Skeletal muscle satellite cell (primary cell): ENCODE measurements around the gene FBLN2. TPM values are rescaled to one million over a fixed set of nuclear protein-coding genes. Genes with fewer than 3 reads are reported as not detected.
"Not testable (repeated sequence)": the region's sequence is repeated elsewhere in the genome, so short reads cannot be mapped to it uniquely, and the experiment has no call there.

Experiments
- H3K27me3 ChIP-seq: 2 replicates; pipeline ENCODE4 v1.7.0; 2013; ENCODE audit warnings: low read length; ENCODE audit not compliant: control insufficient read depth, insufficient read depth
- H3K36me3 ChIP-seq: 2 replicates; pipeline ENCODE4 v1.7.0; 2013; ENCODE audit warnings: mild to moderate bottlenecking, control low read depth, low read length; ENCODE audit not compliant: insufficient read depth
- H3K4me1 ChIP-seq: 2 replicates; pipeline ENCODE4 v1.7.0; 2013; ENCODE audit warnings: low read length; ENCODE audit not compliant: control insufficient read depth, insufficient read depth
- H3K4me2 ChIP-seq: 2 replicates; pipeline ENCODE4 v1.7.0; 2013; ENCODE audit warnings: mild to moderate bottlenecking, low read length
- H3K4me3 ChIP-seq: 2 replicates; pipeline ENCODE4 v1.7.0; 2013; ENCODE audit warnings: low read length
- H3K9ac ChIP-seq: 2 replicates; pipeline ENCODE4 v1.7.0; 2013; ENCODE audit warnings: mild to moderate bottlenecking, low read depth, low read length, moderate library complexity
- H3K9me3 ChIP-seq: replicated peaks from 2 replicates; pipeline ENCODE4 v1.7.0; 2013; ENCODE audit warnings: mild to moderate bottlenecking, control low read depth, low read length
- total RNA-seq: library from RNA; depleted of rRNA; stranded (reverse); fragments of >200 nt; gene quantifications from 2 replicates; pipeline ENCODE4 v1.2.3, GENCODE V29; 2012; rRNA removed

FBLN2 gene
- total RNA-seq: 146 and 193 TPM in 2 replicates

DNA sequence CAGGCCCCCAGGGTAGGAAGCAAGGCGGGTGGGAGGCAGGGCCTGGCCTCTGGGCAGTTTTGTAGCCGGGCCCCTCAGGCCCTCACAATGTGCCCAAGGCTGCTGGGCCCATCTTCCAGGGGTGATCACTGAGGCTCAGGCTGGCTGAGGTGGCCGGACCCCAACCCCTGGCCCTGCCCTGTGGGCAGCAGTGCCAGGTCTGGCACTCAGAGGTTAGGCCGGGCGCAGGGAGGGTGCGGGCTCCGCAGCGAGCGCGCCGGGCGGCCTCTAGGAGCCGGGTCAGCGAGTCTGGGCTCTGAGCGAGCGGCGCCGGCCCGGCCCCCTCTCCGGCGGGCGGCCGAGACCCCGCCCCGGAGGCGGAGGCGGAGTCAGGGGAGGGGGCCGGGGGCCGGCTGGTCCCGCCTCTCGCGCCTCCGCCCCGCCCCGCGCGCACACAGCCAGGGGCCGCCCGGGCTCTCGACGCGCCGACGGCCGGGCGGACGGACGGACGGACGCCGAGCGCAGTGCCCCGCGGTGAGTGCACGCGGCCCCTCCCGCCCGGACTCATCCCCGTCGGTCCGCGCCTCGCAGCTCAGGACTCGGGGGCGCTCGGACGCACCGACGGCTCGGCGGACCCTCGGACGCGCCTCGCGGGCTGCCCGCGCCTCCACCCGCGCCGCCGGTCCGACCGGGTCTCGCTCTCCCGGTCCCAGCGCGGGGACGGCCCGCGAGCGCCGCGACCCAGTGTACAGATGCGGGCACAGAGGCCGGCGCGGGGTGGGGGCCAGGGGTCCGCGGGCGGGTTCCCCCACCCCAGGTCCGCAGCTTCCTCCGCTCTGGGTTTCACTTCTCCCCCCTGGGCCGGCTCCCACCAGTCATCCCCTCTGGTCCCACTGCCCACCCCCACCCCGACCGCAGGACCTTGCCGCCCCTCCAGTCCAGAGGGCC, at the start of gene FBLN2:
Gene FBLN2, plus strand, starts transcription at position 430 of the 927 bp plus-strand sequence. CDS start 21,231 bp downstream, outside the sequence.
- Histone ChIP-seq H3K4me1 (peaks cover 22% of the 10 kb centered on the region), H3K36me3 (no peaks in the 10 kb centered on the region), H3K9ac (peak within 1 kb of the TSS; percentile 13), H3K27me3 (no peaks in the 10 kb centered on the region), H3K4me2 (peak within 1 kb of the TSS; percentile 73), H3K4me3 (peak within 1 kb of the TSS; percentile 57), H3K9me3 (no peaks in the 10 kb centered on the region)

DNA sequence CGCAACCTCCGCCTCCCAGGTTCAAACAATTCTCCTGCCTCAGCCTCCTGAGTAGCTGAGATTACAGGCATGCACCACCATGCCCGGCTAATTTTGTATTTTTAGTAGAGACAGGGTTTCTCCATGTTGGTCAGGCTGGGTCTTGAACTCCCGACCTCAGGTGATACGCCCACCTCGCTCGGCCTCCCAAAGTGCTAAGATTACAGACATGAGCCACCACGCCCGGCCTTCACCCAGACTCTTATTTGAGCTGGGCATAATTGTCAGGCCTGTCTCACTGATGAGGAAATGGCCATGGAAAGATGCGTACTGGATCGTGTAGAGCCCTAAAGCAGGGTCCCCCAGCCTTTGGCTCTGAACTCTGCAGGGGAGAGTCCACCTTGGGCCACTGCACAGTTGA, 49.7 kb upstream of the FBLN2 start:
- H3K4me3 ChIP-seq, H3K9me3 ChIP-seq, H3K4me1 ChIP-seq, H3K36me3 ChIP-seq, H3K27me3 ChIP-seq, H3K9ac ChIP-seq, H3K4me2 ChIP-seq: not testable (repeated sequence)

DNA sequence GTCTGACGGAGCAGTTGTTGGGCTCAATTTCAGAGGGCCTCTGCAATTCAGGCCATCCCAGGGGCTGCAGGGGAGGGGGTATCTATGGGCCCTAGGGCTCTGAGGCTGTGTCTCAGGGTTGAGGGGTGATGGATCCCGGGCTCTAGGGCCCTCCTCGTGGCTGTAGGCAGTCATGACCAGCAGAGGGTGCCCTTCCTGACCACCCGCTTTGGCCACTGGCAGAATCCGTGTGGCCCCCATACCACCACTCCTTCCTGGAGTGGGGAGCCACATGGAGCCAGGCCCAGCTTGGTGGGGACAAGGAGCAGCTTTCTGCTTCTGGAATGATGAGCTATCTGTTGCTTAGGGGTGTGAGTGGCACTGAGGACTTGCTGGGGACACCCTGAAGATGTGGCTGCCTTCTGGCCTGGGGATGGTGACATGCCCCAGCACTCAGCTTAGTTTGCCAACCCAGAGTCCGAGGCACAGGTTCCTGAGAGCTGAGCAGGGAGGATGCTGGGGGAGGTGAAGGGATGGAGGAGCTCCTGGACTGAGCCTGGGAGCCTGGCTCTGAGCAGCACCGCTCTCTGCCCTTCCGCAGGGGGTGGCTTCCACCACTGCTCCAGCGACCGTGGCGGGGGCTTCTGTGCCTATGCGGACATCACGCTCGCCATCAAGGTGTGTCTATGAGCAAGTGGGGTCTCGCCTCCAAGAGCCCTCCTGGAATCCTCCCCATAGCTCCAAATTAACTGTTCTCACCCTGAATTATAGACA, 48.6 kb upstream of the FBLN2 start:
- Histone ChIP-seq H3K4me2 (no peak overlapping the region), H3K36me3 (no peaks in the 10 kb centered on the region), H3K27me3 (no peaks in the 10 kb centered on the region)

DNA sequence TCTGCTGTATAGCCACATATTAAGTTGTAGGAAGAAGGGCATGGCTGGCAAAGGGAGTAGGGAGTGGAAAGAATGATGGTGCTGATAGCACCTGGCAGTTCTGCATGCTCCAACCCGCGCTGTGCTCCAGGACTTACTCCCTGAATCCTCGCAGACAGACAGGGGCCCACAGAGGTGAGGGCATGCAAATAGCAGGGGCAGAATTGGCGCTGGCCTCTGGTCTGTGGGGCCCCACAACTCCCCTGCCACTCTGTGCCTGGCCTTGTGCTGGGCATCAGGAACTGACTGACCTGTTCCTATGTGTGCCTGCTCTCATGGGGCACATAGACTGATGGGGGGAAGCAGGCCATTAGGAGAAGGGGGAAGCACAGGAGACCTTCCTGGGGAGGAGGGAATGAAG, 47.9 kb upstream of the FBLN2 start:
- Histone ChIP-seq H3K9me3 (no peaks in the 10 kb centered on the region), H3K9ac (no peak overlapping the region), H3K27me3 (no peaks in the 10 kb centered on the region), H3K4me2 (no peak overlapping the region), H3K4me1 (peaks cover 8% of the 10 kb centered on the region), H3K36me3 (no peaks in the 10 kb centered on the region), H3K4me3 (no peak overlapping the region)

More for the DNA sequence above, 48.6 kb upstream of the FBLN2 start:
- Histone ChIP-seq H3K9me3 (no peaks in the 10 kb centered on the region), H3K9ac (no peak overlapping the region), H3K4me3 (no peak overlapping the region), H3K4me1 (peaks cover 8% of the 10 kb centered on the region)

DNA sequence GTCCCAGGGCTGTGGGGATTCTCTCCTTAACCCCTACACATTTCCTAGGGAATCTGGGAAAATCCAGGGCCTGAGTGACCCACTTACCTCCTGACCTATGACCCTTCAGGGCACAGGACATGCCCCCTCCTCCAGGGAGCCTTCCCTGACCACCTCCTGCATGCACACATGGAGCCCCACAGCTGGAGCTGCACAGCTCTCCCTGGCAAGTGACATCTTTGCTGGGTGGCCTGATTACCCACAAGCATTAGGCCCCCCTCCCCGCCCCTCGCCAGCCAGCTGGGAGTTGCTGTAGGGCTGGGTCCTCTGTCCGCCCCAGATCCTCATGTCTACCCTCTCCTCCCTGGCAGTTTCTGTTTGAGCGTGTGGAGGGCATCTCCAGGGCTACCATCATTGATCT, 47.4 kb upstream of the FBLN2 start:
- no peaks in the 10 kb centered on the region for H3K9me3 ChIP-seq
- no peak overlapping the region for H3K9ac ChIP-seq
- H3K4me1 ChIP-seq: peaks cover 5% of the 10 kb centered on the region
- no peaks in the 10 kb centered on the region for H3K27me3 ChIP-seq
- H3K4me3 ChIP-seq: no peak overlapping the region
- H3K36me3 ChIP-seq: no peaks in the 10 kb centered on the region
- no peak overlapping the region for H3K4me2 ChIP-seq

DNA sequence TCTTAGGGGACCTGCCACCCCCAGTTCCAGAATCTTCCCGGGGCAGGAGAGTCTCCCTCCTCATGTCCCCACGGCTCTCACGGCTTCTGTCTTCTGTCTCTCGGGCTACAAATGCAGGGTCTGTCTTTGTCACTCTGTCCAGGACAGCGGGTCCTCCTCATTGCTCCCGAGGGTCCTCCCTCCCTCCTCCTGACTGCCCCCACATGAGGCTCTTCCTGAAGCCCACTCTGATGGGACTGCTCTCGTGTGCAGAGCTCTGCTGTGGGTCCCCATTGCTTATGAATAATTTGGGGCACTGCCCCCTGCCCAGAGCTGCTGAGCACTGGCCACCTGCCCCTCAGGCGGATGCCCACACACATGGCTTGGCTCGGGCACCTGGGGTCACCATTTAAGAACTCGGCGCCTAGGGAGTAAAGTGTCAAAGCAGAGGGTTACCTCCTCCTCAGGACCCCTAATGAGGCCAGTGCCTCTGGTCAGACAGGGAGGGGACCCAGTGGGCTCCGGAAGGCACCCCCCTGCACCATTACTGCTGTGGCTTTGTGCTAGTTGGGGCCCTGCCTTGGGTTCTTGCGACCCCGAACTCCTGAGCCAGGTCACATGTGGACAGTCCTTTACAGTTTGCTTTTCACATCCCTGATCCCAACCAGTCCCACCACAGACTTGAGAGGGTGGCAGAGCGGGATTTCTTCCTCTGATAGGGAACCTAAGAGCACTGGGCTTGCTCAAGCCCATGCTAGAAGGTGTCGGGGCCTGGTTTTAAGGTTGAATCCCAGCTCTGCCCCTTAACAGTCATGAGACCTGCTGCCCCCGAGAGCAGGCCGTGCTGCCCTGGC, 46.8 kb upstream of the FBLN2 start:
- Histone ChIP-seq H3K4me3 (no peak overlapping the region), H3K9ac (no peak overlapping the region), H3K4me2 (no peak overlapping the region), H3K9me3 (no peaks in the 10 kb centered on the region), H3K27me3 (no peaks in the 10 kb centered on the region), H3K36me3 (no peaks in the 10 kb centered on the region), H3K4me1 (peaks cover 3% of the 10 kb centered on the region)

DNA sequence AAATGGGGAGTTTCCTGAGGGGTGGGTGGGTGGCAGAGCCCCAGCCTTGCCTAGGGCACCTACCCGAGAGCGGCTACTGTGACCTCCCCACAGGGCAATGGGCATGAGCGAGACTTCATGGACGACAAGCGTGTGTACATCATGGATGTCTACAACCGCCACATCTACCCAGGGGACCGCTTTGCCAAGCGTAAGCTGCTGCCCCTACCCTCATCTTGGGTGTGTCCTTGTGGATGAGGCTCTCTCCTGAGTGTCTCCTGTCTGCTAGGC, 46.2 kb upstream of the FBLN2 start:
- Histone ChIP-seq H3K9ac (no peak overlapping the region), H3K36me3 (no peaks in the 10 kb centered on the region), H3K27me3 (no peaks in the 10 kb centered on the region), H3K9me3 (no peaks in the 10 kb centered on the region), H3K4me2 (no peak overlapping the region), H3K4me3 (no peak overlapping the region), H3K4me1 (peaks cover 4% of the 10 kb centered on the region)

DNA sequence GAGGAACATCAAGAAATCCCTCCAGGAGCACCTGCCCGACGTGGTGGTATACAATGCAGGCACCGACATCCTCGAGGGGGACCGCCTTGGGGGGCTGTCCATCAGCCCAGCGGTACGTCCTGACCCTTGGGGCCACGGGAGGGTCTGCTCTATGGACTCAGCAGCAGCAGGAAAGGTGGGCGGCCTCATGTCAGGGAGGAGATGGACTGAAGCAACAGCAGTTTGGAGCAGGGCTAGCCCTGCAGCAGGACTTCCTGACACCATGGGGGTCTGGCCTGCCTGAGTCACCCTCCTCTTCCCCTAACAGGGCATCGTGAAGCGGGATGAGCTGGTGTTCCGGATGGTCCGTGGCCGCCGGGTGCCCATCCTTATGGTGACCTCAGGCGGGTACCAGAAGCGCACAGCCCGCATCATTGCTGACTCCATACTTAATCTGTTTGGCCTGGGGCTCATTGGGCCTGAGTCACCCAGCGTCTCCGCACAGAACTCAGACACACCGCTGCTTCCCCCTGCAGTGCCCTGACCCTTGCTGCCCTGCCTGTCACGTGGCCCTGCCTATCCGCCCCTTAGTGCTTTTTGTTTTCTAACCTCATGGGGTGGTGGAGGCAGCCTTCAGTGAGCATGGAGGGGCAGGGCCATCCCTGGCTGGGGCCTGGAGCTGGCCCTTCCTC, 44.6 kb upstream of the FBLN2 start:
- Histone ChIP-seq H3K4me3 (no peak overlapping the region), H3K27me3 (no peaks in the 10 kb centered on the region), H3K4me2 (no peak overlapping the region), H3K36me3 (no peaks in the 10 kb centered on the region), H3K9me3 (no peaks in the 10 kb centered on the region), H3K9ac (no peak overlapping the region), H3K4me1 (peaks cover 9% of the 10 kb centered on the region)

DNA sequence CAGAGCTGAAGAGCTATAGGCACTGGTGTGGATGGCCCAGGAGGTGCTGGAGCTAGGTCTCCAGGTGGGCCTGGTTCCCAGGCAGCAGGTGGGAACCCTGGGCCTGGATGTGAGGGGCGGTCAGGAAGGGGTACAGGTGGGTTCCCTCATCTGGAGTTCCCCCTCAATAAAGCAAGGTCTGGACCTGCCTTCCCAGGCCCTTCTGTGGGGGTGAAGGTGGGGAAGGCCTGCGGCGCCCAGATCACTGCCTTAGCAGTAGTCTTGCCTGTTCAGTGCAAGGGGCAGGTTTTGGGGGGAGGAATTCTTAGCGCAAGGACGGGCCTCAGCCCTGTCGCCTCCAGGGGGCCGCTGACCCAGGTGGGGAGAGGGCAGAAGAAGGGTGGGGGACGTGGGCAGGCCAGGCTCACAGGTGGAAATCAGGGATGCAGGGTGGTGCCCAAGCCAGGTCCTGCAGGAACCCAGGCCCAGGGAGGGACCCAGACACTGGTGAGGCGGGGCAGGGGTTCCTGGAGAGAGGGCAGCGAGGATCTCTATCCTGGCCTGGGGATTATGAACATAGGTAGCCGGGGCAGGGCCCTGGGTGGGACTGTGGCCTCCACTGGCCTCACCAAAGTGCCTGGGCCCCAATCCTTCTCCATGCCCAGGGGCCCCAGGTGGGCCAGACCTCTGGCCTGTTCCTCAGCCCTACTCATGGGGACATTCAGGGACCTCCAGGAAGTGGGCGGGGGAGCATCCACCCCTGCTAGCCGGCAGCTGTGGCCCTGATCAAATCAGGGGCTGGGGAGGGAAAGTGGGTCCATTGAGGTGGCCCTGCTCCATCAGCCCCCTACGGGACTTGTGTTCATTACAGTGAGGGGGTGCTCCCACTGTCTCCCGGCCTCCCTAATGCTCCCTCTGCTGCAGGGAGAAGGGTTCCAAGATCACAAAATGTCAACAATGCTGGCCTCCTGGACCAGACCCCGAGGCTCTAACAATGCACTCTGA, 43.5 kb upstream of the FBLN2 start:
- Histone ChIP-seq H3K4me1 (peaks cover 9% of the 10 kb centered on the region), H3K9me3 (no peaks in the 10 kb centered on the region), H3K4me3 (no peak overlapping the region), H3K9ac (no peak overlapping the region), H3K36me3 (no peaks in the 10 kb centered on the region), H3K27me3 (no peaks in the 10 kb centered on the region), H3K4me2 (no peak overlapping the region)

DNA sequence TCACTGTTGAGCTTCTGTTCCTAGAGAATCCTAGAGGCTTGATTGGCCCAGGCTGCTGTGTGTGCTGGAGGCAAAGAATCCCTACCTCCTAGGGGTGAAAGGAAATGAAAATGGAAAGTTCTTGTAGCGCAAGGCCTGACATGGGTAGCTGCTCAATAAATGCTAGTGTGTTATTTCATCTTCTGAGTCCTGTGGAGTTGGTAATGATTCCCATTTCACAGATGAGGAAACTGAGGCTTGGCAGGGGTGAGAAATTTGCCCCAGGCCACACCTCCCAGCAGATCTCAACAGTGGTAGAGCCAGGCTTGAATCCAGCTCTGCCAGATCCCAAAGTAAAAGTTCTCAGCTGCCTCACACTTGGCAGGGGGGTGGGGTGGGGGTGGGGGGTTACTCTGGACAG, 42.7 kb upstream of the FBLN2 start:
- Histone ChIP-seq H3K9ac (no peak overlapping the region), H3K36me3 (no peaks in the 10 kb centered on the region), H3K4me1 (peaks cover 9% of the 10 kb centered on the region), H3K9me3 (no peaks in the 10 kb centered on the region), H3K4me2 (no peak overlapping the region), H3K4me3 (no peak overlapping the region), H3K27me3 (no peaks in the 10 kb centered on the region)
